ENCODE measurements around the gene FCHSD2. TPM values are rescaled to one million over a fixed set of nuclear protein-coding genes. Genes with fewer than 3 reads are reported as not detected.

The FCHSD2 gene
- total RNA-seq, 1 donor from 2014 or later, result 22.2 TPM

GRCh38 chr11:72885749-72886609 is 256.1 kb downstream of the FCHSD2 start:
- Histone ChIP-seq H3K79me2 (ENCODE audit: low read depth) (no peaks in the 10 kb centered on the region), H3K27me3 (no peaks in the 10 kb centered on the region), H3K4me2 (no peak overlapping the region), H3K9me3 (ENCODE audit: low read depth) (no peaks in the 10 kb centered on the region), H3K9ac (no peak overlapping the region), H2AFZ (replicated peaks) (no peak overlapping the region), H3K27ac (no peak overlapping the region), H4K20me1 (ENCODE audit: low read depth) (no peaks in the 10 kb centered on the region), H3K4me1 (no peaks in the 10 kb centered on the region), H3K4me3 (no peak overlapping the region), H3K36me3 (no peaks in the 10 kb centered on the region), H3F3A (ENCODE audit: low read depth) (no peaks in the 10 kb centered on the region)
- Mint-ChIP-seq H3K4me1 (no peaks in the 10 kb centered on the region), H3K4me3 (no peak overlapping the region), H3K36me3 (peaks cover 22% of the 10 kb centered on the region), H3K9me3 (no peaks in the 10 kb centered on the region), H3K27me3 (ENCODE audit: insufficient read depth, low read depth) (no peaks in the 10 kb centered on the region), H3K27ac (no peak overlapping the region)
- DNase-seq (ENCODE audit: low spot score), result no peak
- TF ChIP-seq CTCF (IDR thresholded peaks at IDR 0.05) (no peak), EZH2 (IDR thresholded peaks at IDR 0.05) (no peak), EZH2phosphoT487 (IDR thresholded peaks at IDR 0.05) (no peak)

DNA sequence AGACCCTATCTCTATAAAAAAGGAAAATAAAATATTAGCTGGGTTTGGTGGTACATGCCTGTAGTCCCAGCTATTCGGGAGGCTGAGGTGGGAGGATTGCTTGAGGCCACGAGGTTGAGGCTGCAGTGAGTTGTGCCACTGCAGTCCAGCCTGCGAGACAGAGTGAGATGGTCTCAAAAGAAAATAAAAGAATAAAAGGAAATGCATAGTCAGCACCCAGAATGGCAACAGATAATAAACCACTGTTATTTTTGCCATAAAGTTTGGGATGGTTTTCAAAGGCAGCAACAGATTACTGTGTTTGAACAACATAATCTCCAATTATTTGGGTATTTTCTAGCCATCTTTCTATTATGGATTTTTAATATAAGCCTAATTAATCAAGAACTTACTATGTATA is 266.0 kb downstream of the FCHSD2 start:
- no peaks in the 10 kb centered on the region for H3K27me3 ChIP-seq
- no peak for DNase-seq (ENCODE audit: low spot score)
- no peak overlapping the region for H3K9ac ChIP-seq
- no peaks in the 10 kb centered on the region for H3K4me1 ChIP-seq
- H3K4me3 ChIP-seq, result no peak overlapping the region
- H3K4me3 Mint-ChIP-seq, result no peak overlapping the region
- H2AFZ ChIP-seq (replicated peaks), result no peak overlapping the region
- H3K27ac Mint-ChIP-seq, result no peak overlapping the region
- no peaks in the 10 kb centered on the region for H4K20me1 ChIP-seq (ENCODE audit: low read depth)
- no peak overlapping the region for H3K27ac ChIP-seq
- H3F3A ChIP-seq (ENCODE audit: low read depth), result no peaks in the 10 kb centered on the region
- H3K36me3 Mint-ChIP-seq, result peaks cover 20% of the 10 kb centered on the region
- H3K9me3 ChIP-seq (ENCODE audit: low read depth), result no peaks in the 10 kb centered on the region
- TF ChIP-seq EZH2phosphoT487 (IDR thresholded peaks at IDR 0.05) (no peak), EZH2 (IDR thresholded peaks at IDR 0.05) (no peak), CTCF (IDR thresholded peaks at IDR 0.05) (no peak)
- H3K4me1 Mint-ChIP-seq, result no peaks in the 10 kb centered on the region
- H3K4me2 ChIP-seq, result no peak overlapping the region
- peaks cover 3% of the 10 kb centered on the region for H3K9me3 Mint-ChIP-seq
- no peaks in the 10 kb centered on the region for H3K36me3 ChIP-seq
- no peaks in the 10 kb centered on the region for H3K27me3 Mint-ChIP-seq (ENCODE audit: insufficient read depth, low read depth)
- no peaks in the 10 kb centered on the region for H3K79me2 ChIP-seq (ENCODE audit: low read depth)

DNA sequence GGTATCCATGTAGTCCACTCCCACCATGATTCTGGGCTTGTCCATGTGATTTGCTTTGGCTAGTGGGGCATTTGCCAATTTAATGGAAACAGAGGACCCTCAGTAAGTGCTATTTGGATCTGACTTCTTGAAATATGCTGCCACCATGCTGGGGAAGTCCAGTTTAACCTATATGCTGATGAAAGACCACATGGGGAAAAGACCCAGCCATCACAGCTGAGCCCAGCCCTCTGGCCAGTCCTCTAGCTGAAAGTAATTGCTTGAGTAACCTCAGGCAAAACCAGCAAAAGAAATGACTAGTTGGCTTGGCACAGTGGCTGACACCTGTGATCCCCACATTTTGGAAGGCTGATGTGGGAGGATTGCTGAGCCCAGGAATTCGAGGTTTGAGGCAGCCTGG is 266.4 kb downstream of the FCHSD2 start:
- H3K27me3 Mint-ChIP-seq (ENCODE audit: insufficient read depth, low read depth), result no peaks in the 10 kb centered on the region

More for the DNA sequence above, 266.4 kb downstream of the FCHSD2 start:
- Histone ChIP-seq H3K9me3 (ENCODE audit: low read depth) (no peaks in the 10 kb centered on the region), H3K9ac (no peak overlapping the region), H3K4me3 (no peak overlapping the region), H3K79me2 (ENCODE audit: low read depth) (no peaks in the 10 kb centered on the region), H3K27ac (no peak overlapping the region), H2AFZ (replicated peaks) (no peak overlapping the region), H3F3A (ENCODE audit: low read depth) (no peaks in the 10 kb centered on the region), H3K4me1 (no peaks in the 10 kb centered on the region), H3K4me2 (no peak overlapping the region), H4K20me1 (ENCODE audit: low read depth) (no peaks in the 10 kb centered on the region), H3K36me3 (no peaks in the 10 kb centered on the region), H3K27me3 (no peaks in the 10 kb centered on the region)
- no peak overlapping the region for H3K27ac Mint-ChIP-seq
- no peaks in the 10 kb centered on the region for H3K4me1 Mint-ChIP-seq
- TF ChIP-seq CTCF (IDR thresholded peaks at IDR 0.05) (no peak), EZH2phosphoT487 (IDR thresholded peaks at IDR 0.05) (no peak), EZH2 (IDR thresholded peaks at IDR 0.05) (no peak)
- no peak for DNase-seq (ENCODE audit: low spot score)
- H3K4me3 Mint-ChIP-seq, result no peak overlapping the region
- peaks cover 16% of the 10 kb centered on the region for H3K36me3 Mint-ChIP-seq
- H3K9me3 Mint-ChIP-seq, result peaks cover 3% of the 10 kb centered on the region
